GM23338 (cell line): ENCODE data around the gene SPINK4. TPM values are rescaled to one million over a fixed set of nuclear protein-coding genes. Genes with fewer than 3 reads are reported as not detected.

Experiments
- ATAC-seq: fragments of 200-7000 bp; cut with Tn5 transposase; 3 replicates; pipeline ENCODE4 v1.9.1; 2020
- DNase-seq: peaks from one replicate; pipeline ENCODE4 v3.0.0-alpha.2; 2015; ENCODE audit warnings: low spot score
- H2AFZ ChIP-seq: fragments of 200-600 bp; sonication (generic); 2 replicates; pipeline ENCODE4 v1.8.0; 2016; ENCODE audit warnings: antibody characterized with exemption, mild to moderate bottlenecking, moderate library complexity
- H3F3A ChIP-seq: fragments of 200-600 bp; sonication (generic); replicated peaks from 2 replicates; pipeline ENCODE4 v1.8.0; 2017; ENCODE audit warnings: antibody characterized with exemption, mixed run types, low read depth
- H3K27ac ChIP-seq: fragments of 200-600 bp; sonication (generic); 2 replicates; pipeline ENCODE4 v1.6.1; 2016; ENCODE audit warnings: low read depth
- H3K27me3 ChIP-seq: fragments of 200-600 bp; sonication (generic); 2 replicates; pipeline ENCODE4 v1.8.0; 2016; ENCODE audit warnings: mild to moderate bottlenecking, mixed run types, moderate library complexity; ENCODE audit not compliant: insufficient read depth
- H3K36me3 ChIP-seq: fragments of 200-600 bp; sonication (generic); 2 replicates; pipeline ENCODE4 v1.8.0; 2016; ENCODE audit warnings: mild to moderate bottlenecking; ENCODE audit not compliant: insufficient read depth
- H3K4me1 ChIP-seq: fragments of 200-600 bp; sonication (generic); 2 replicates; pipeline ENCODE4 v1.8.0; 2016; ENCODE audit warnings: mild to moderate bottlenecking, moderate library complexity; ENCODE audit not compliant: insufficient read depth
- H3K4me2 ChIP-seq: fragments of 200-600 bp; sonication (generic); 2 replicates; pipeline ENCODE4 v1.7.1; 2017; ENCODE audit warnings: mixed run types
- H3K4me3 ChIP-seq: fragments of 200-600 bp; sonication (generic); 2 replicates; pipeline ENCODE4 v1.6.1; 2016; ENCODE audit warnings: mixed run types
- H3K79me2 ChIP-seq: fragments of 200-600 bp; sonication (generic); replicated peaks from 2 replicates; pipeline ENCODE4 v1.8.0; 2017; ENCODE audit warnings: mild to moderate bottlenecking; ENCODE audit not compliant: insufficient read depth
- H3K9me2 ChIP-seq: fragments of 200-600 bp; sonication (generic); 2 replicates; pipeline ENCODE4 v1.8.0; 2017; ENCODE audit not compliant: insufficient read depth
- H4K20me1 ChIP-seq: fragments of 200-600 bp; sonication (generic); replicated peaks from 2 replicates; pipeline ENCODE4 v1.8.0; 2017; ENCODE audit warnings: mild to moderate bottlenecking; ENCODE audit not compliant: insufficient read depth
- H3K27ac Mint-ChIP-seq: 2 replicates; pipeline ENCODE4 v1.8.0; 2020; ENCODE audit warnings: inconsistent platforms, mild to moderate bottlenecking, moderate library complexity, mixed read lengths
- H3K27me3 Mint-ChIP-seq: 3 replicates; pipeline ENCODE4 v1.8.0; 2022; ENCODE audit warnings: low read depth, mild to moderate bottlenecking, moderate library complexity, mixed read lengths, inconsistent platforms; ENCODE audit not compliant: insufficient read depth, poor library complexity
- H3K36me3 Mint-ChIP-seq: 3 replicates; pipeline ENCODE4 v1.8.0; 2021; ENCODE audit warnings: low read depth, mild to moderate bottlenecking, inconsistent platforms, moderate library complexity, mixed read lengths
- H3K4me1 Mint-ChIP-seq: 3 replicates; pipeline ENCODE4 v1.8.0; 2020; ENCODE audit warnings: mild to moderate bottlenecking, inconsistent platforms, mixed read lengths
- H3K4me3 Mint-ChIP-seq: 3 replicates; pipeline ENCODE4 v1.8.0; 2021; ENCODE audit warnings: moderate library complexity, mild to moderate bottlenecking, inconsistent platforms, mixed read lengths
- H3K9me3 Mint-ChIP-seq: 3 replicates; pipeline ENCODE4 v1.8.0; 2020; ENCODE audit warnings: moderate library complexity, mild to moderate bottlenecking, inconsistent platforms, mixed read lengths
- EZH2 ChIP-seq: fragments of 200-600 bp; sonication (generic); IDR thresholded peaks from one replicate; pipeline ENCODE4 v1.8.0; 2017; ENCODE audit warnings: antibody characterized with exemption, mild to moderate bottlenecking, low read depth; ENCODE audit not compliant: unreplicated experiment
- JUNB ChIP-seq: IDR thresholded peaks from one replicate; pipeline ENCODE4 v1.6.1; 2016; ENCODE audit warnings: antibody characterized with exemption; ENCODE audit not compliant: unreplicated experiment
- POLR2AphosphoS5 ChIP-seq: IDR thresholded peaks from 2 replicates; pipeline ENCODE4 v1.6.1; 2016; ENCODE audit warnings: antibody characterized with exemption, low read depth
- ZNF331 ChIP-seq: fragments of 250-450 bp; sonication (Bioruptor Pico); IDR thresholded peaks from 2 replicates; pipeline ENCODE4 v1.5.0; 2020; ENCODE audit warnings: low read depth, mild to moderate bottlenecking, moderate library complexity
- polyA plus RNA-seq: library from polyadenylated mRNA; unstranded; fragments of >200 nt; fragmentation: Nextera tagmentation; extraction: Ambion mirVana; gene quantifications from 2 replicates; pipeline ENCODE4 v1.2.1, GENCODE V29; 2016
- total RNA-seq: library from RNA; depleted of rRNA; stranded (reverse); fragments of >200 nt; shearing (Covaris generic); gene quantifications from 2 replicates; pipeline ENCODE4 v1.2.3, GENCODE V29; 2014
- TF ChIP-seq, protein P1 (sequence below): fragments of 250-450 bp; sonication (Bioruptor Pico); IDR thresholded peaks from 2 replicates; pipeline ENCODE4 v1.5.0; 2020; ENCODE audit warnings: mild to moderate bottlenecking, moderate library complexity
- TF ChIP-seq, protein P2 (sequence below), 2 experiments: fragments of 200-600 bp in 1 of 2; sonication (generic) in 1 of 2; conservative IDR thresholded peaks; 2 replicates each; pipeline versions ENCODE4 v1.5.1 to v1.6.1; 2016 to 2017; ENCODE audit warnings: antibody characterized with exemption in 2 of 2, low read depth in 2 of 2, mild to moderate bottlenecking in 2 of 2, moderate library complexity in 1 of 2

SPINK4 gene
- total and polyA plus RNA-seq, 2 experiments from 2014 or later, result not detected

DNA sequence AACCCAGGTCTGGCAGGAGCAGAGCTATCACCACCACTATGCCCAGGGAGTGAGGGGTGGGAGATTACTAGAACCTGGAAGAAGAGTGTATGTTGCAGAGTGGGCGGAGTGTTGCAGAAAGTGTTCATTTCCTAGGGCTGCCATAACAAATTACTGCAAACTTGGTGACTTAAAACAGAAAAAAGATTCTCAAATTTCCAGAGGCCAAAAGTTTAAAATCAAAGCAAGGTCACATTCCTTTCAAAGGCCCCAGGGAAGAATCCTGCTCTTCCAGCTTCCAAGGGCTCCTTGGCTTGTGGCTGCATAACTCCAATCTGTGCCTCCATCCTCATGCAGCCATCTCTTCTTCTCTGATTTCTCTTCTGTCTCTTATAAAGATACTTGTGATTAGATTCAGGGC is 30.6 kb upstream of the SPINK4 start (continued):
- TF ChIP-seq, protein P1, sequence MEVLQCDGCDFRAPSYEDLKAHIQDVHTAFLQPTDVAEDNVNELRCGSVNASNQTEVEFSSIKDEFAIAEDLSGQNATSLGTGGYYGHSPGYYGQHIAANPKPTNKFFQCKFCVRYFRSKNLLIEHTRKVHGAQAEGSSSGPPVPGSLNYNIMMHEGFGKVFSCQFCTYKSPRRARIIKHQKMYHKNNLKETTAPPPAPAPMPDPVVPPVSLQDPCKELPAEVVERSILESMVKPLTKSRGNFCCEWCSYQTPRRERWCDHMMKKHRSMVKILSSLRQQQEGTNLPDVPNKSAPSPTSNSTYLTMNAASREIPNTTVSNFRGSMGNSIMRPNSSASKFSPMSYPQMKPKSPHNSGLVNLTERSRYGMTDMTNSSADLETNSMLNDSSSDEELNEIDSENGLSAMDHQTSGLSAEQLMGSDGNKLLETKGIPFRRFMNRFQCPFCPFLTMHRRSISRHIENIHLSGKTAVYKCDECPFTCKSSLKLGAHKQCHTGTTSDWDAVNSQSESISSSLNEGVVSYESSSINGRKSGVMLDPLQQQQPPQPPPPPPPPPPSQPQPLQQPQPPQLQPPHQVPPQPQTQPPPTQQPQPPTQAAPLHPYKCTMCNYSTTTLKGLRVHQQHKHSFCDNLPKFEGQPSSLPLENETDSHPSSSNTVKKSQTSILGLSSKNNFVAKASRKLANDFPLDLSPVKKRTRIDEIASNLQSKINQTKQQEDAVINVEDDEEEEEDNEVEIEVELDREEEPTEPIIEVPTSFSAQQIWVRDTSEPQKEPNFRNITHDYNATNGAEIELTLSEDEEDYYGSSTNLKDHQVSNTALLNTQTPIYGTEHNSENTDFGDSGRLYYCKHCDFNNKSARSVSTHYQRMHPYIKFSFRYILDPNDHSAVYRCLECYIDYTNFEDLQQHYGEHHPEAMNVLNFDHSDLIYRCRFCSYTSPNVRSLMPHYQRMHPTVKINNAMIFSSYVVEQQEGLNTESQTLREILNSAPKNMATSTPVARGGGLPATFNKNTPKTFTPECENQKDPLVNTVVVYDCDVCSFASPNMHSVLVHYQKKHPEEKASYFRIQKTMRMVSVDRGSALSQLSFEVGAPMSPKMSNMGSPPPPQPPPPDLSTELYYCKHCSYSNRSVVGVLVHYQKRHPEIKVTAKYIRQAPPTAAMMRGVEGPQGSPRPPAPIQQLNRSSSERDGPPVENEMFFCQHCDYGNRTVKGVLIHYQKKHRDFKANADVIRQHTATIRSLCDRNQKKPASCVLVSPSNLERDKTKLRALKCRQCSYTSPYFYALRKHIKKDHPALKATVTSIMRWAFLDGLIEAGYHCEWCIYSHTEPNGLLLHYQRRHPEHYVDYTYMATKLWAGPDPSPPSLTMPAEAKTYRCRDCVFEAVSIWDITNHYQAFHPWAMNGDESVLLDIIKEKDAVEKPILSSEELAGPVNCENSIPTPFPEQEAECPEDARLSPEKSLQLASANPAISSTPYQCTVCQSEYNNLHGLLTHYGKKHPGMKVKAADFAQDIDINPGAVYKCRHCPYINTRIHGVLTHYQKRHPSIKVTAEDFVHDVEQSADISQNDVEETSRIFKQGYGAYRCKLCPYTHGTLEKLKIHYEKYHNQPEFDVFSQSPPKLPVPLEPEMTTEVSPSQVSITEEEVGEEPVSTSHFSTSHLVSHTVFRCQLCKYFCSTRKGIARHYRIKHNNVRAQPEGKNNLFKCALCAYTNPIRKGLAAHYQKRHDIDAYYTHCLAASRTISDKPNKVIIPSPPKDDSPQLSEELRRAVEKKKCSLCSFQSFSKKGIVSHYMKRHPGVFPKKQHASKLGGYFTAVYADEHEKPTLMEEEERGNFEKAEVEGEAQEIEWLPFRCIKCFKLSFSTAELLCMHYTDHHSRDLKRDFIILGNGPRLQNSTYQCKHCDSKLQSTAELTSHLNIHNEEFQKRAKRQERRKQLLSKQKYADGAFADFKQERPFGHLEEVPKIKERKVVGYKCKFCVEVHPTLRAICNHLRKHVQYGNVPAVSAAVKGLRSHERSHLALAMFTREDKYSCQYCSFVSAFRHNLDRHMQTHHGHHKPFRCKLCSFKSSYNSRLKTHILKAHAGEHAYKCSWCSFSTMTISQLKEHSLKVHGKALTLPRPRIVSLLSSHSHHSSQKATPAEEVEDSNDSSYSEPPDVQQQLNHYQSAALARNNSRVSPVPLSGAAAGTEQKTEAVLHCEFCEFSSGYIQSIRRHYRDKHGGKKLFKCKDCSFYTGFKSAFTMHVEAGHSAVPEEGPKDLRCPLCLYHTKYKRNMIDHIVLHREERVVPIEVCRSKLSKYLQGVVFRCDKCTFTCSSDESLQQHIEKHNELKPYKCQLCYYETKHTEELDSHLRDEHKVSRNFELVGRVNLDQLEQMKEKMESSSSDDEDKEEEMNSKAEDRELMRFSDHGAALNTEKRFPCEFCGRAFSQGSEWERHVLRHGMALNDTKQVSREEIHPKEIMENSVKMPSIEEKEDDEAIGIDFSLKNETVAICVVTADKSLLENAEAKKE (CRISPR knock-in tag), result no peak
- TF ChIP-seq JUNB (no peak), EZH2 (no peak), ZNF331 (CRISPR knock-in tag) (no peak)
- TF ChIP-seq, protein P2, sequence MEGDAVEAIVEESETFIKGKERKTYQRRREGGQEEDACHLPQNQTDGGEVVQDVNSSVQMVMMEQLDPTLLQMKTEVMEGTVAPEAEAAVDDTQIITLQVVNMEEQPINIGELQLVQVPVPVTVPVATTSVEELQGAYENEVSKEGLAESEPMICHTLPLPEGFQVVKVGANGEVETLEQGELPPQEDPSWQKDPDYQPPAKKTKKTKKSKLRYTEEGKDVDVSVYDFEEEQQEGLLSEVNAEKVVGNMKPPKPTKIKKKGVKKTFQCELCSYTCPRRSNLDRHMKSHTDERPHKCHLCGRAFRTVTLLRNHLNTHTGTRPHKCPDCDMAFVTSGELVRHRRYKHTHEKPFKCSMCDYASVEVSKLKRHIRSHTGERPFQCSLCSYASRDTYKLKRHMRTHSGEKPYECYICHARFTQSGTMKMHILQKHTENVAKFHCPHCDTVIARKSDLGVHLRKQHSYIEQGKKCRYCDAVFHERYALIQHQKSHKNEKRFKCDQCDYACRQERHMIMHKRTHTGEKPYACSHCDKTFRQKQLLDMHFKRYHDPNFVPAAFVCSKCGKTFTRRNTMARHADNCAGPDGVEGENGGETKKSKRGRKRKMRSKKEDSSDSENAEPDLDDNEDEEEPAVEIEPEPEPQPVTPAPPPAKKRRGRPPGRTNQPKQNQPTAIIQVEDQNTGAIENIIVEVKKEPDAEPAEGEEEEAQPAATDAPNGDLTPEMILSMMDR (conservative IDR thresholded peaks at IDR 0.05; ENCODE audit: low read depth in 2 of 2), result no peak

DNA sequence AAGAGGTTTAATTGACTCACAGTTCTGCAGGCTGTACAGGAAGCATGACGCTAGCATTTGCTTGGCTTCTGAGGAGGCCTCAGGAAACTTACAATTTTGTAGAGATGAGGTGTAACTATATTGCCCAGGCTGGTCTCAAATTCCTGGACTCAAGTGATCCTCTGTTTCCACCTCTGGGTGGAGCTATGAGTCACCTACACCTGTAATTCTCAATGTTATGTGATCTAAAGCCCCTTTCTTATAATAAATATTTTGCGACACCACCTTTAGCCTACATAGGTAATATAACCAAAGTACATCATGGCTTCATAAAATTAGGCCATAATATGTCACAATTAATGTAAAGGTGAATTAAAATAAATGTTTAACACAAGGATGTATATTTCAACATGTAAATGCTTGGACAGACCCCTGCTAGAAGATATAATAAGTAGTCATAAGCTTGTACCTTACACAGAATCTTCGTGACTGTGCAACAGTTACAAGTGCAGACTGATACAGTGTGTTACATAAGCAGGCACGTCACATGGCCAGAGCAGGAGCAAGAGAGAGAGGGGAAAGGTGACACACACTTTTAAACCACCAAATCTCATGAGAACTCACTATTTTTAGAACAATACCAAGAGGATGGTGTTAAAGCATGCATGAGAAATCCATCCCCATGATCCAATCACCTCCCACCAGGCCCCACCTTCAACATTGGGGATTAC is 29.8 kb upstream of the SPINK4 start:
- TF ChIP-seq POLR2AphosphoS5, result no peak
- TF ChIP-seq, protein P2 (conservative IDR thresholded peaks at IDR 0.05; ENCODE audit: low read depth in 2 of 2), result peak; percentile 11 to 30; a peak in 1 of 4 replicates
- Histone ChIP-seq H3K4me2 (no peak overlapping the region), H3K79me2 (no peaks in the 10 kb centered on the region), H3K9me2 (peaks cover 6% of the 10 kb centered on the region; the same call in 1 of the 2 replicates), H4K20me1 (no peaks in the 10 kb centered on the region), H3K36me3 (no peaks in the 10 kb centered on the region), H3K4me1 (no peaks in the 10 kb centered on the region), H3F3A (no peaks in the 10 kb centered on the region), H2AFZ (no peak overlapping the region), H3K27me3 (no peaks in the 10 kb centered on the region), H3K27ac (no peak overlapping the region), H3K4me3 (no peak overlapping the region)
- ATAC-seq (no peak), DNase-seq (no peak)
- Mint-ChIP-seq H3K27me3 (no peaks in the 10 kb centered on the region), H3K4me3 (no peak overlapping the region), H3K27ac (no peak overlapping the region), H3K36me3 (no peaks in the 10 kb centered on the region), H3K4me1 (peaks cover 12% of the 10 kb centered on the region), H3K9me3 (no peaks in the 10 kb centered on the region)
